ENCODE results near the gene SPRYD4. TPM values are rescaled to one million over a fixed set of nuclear protein-coding genes. Genes with fewer than 3 reads are reported as not detected.

The SPRYD4 gene
- total and polyA plus RNA-seq, 2 of the 4 experiments (the other 2 are of a cell fraction), result 1.7 to 1.8 TPM

- in situ Hi-C loops (cut with MboI; ENCODE audit: low sequenced_read_pairs), result loop anchor here (5.0 to 25.0 kb wide), 2 partner anchors 47 to 467 kb away; a partner anchor contains a TSS
- dilution Hi-C loops (cut with HindIII; ENCODE audit: low sequenced_read_pairs, unreplicated experiment), result no loop called here
- CTCF ChIA-PET, result no interaction called here
- Histone ChIP-seq H4K91ac (ENCODE audit: insufficient read depth, low read depth, low read length) (peak overlapping the region; percentile 25), H2AK9ac (replicated peaks; ENCODE audit: low read depth, low read length, poor library complexity) (no peak overlapping the region), H4K5ac (ENCODE audit: low read depth, low read length) (peak overlapping the region; percentile 1; the same call in 1 of the 2 replicates), H3K79me1 (ENCODE audit: low read depth in 1 of 2, low read length in 2 of 2) (peaks cover 0 to 21% of the 10 kb centered on the region in 2 experiments; a peak in 2 of 4 replicates), H3K4ac (ENCODE audit: low read depth, low read length) (peak overlapping the region; percentile 65; the same call in 1 of the 2 replicates), H2BK5ac (ENCODE audit: low read depth, low read length, poor library complexity, severe bottlenecking) (peak overlapping the region; percentile 84), H3K18ac (ENCODE audit: low read depth, low read length) (no peak overlapping the region), H3K56ac (ENCODE audit: extremely low read depth, insufficient read depth, low read length) (no peak overlapping the region), H3K14ac (replicated peaks; ENCODE audit: low read depth, low read length) (peak overlapping the region; percentile 30; the same call in 1 of the 2 replicates), H3K4me3 (ENCODE audit: insufficient read depth, low read depth, low read length) (no peak overlapping the region), H3K9me3 (ENCODE audit: control insufficient read depth, insufficient read depth, low read length) (no peaks in the 10 kb centered on the region), H2BK120ac (ENCODE audit: low read depth, low read length) (peak overlapping the region; percentile 60; the same call in 1 of the 2 replicates), H3K4me2 (ENCODE audit: low read depth, low read length) (peak overlapping the region; percentile 65; the same call in 1 of the 2 replicates), H3K4me1 (ENCODE audit: control insufficient read depth, insufficient read depth, low read length) (peaks cover 8% of the 10 kb centered on the region), H3K9ac (ENCODE audit: low read depth, low read length) (no peak overlapping the region), H3K9me1 (ENCODE audit: insufficient read depth, low read length) (peaks cover 6% of the 10 kb centered on the region), H2BK15ac (ENCODE audit: low read depth, low read length) (peak overlapping the region; percentile 56; the same call in 1 of the 3 replicates), H4K20me1 (ENCODE audit: insufficient read depth, low read length) (no peaks in the 10 kb centered on the region), H2BK20ac (ENCODE audit: low read depth, low read length) (peak overlapping the region; percentile 63), H2AK5ac (ENCODE audit: low read depth, low read length) (0 out of 2 replicates have a peak overlapping the region, but pooled peaks have one; percentile 50), H3K27ac (ENCODE audit: insufficient read depth, low read length) (peak overlapping the region; percentile 24; the same call in 1 of the 2 replicates), H3K23ac (ENCODE audit: low read depth, low read length) (peak overlapping the region; percentile 7; the same call in 1 of the 2 replicates), H2AFZ (replicated peaks; ENCODE audit: low read length, poor library complexity) (no peak overlapping the region), H3K27me3 (ENCODE audit: control insufficient read depth, insufficient read depth, low read length) (no peaks in the 10 kb centered on the region), H3K36me3 (ENCODE audit: control insufficient read depth, insufficient read depth, low read length) (no peaks in the 10 kb centered on the region), H4K8ac (ENCODE audit: low read depth in 2 of 2, low read length in 2 of 2) (peak overlapping the region in 1 of 2 experiments; percentile 32; a peak in 2 of 4 replicates)
- intact Hi-C loops (cut with micrococcal nuclease), result no loop called here
- no TSS peak for BruUV-seq (replicated peaks)
- TF ChIP-seq USF2 (IDR thresholded peaks at IDR 0.05; ENCODE audit: low read depth, low read length) (no peak), CTCF (conservative IDR thresholded peaks at IDR 0.05; ENCODE audit: low read depth, low read length) (no peak), NFE2L2 (IDR thresholded peaks at IDR 0.05; ENCODE audit: low read depth, low read length) (no peak), POLR2A (IDR thresholded peaks at IDR 0.05; ENCODE audit: low read depth, low read length) (no peak), BHLHE40 (IDR thresholded peaks at IDR 0.05; ENCODE audit: low read depth, low read length) (no peak), CEBPB (IDR thresholded peaks at IDR 0.05; ENCODE audit: low read depth, low read length) (no peak), MXI1 (IDR thresholded peaks at IDR 0.05; ENCODE audit: borderline replicate concordance, low read depth, low read length) (no peak), RAD21 (IDR thresholded peaks at IDR 0.05; ENCODE audit: low read length) (no peak), CHD1 (IDR thresholded peaks at IDR 0.05; ENCODE audit: low read depth, low read length) (no peak), FOS (IDR thresholded peaks at IDR 0.05; ENCODE audit: low read depth, low read length) (no peak), RCOR1 (IDR thresholded peaks at IDR 0.05; ENCODE audit: insufficient replicate concordance, low read length) (no peak), SMC3 (IDR thresholded peaks at IDR 0.05; ENCODE audit: low read depth, low read length) (no peak), MAFK (IDR thresholded peaks at IDR 0.05; ENCODE audit: low read depth, low read length) (no peak), MAZ (IDR thresholded peaks at IDR 0.05; ENCODE audit: borderline replicate concordance, low read depth, low read length) (no peak), ELK1 (IDR thresholded peaks at IDR 0.05; ENCODE audit: borderline replicate concordance, low read depth, low read length) (no peak)
- no CpG with 5 or more reads among the region's 3 CpGs for WGBS, 2 experiments (ENCODE audit: extremely low coverage in 2 of 2, insufficient read length in 1 of 2)
- POLR2A ChIA-PET (ENCODE audit: unreplicated experiment), result no interaction called here
- no peak for ATAC-seq (ENCODE audit: low read depth)
- peak; percentile 8 for DNase-seq
Measured at GRCh38 chr12:56520048-56520447, 51.7 kb downstream of the SPRYD4 start.
